Measurements from ENCODE around the gene GOPC. TPM values are rescaled to one million over a fixed set of nuclear protein-coding genes. Genes with fewer than 3 reads are reported as not detected.

The GOPC gene
- total and polyA plus RNA-seq, 4 donors = 11.4 to 54.5 (median 14.3) TPM

DNA sequence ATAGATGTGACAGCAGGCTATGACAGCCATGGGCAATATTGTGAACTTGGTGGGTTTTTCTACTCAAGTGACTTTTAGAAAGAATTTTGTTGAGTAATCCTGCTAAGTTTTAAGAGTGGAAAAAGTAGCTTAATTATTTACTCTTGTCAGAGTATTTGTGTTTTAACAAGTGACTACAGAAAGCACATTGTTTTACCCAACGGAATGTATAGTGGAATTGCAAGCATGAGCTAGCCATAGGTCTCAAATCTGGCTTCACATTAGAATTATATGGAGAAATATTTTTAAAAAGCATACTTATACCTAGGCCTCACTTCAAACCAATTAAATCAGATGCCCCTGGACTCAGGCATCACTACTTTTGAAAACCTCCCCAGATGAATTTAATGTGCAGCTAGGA, 35.5 kb upstream of the GOPC start:
- no peaks in the 10 kb centered on the region for H3K4me1 ChIP-seq (ENCODE audit: control insufficient read depth in 5 of 5, insufficient read depth in 5 of 5, low read length in 5 of 5)
- DNase-seq (peak in 1 of 3 donors; percentile 13), ATAC-seq (ENCODE audit: insufficient read depth, low FRiP score) (no peak)
- H3K27ac ChIP-seq (ENCODE audit: low read depth in 1 of 2, low read length in 1 of 2) = no peak overlapping the region
- WGBS, 2 donors = 75 to 79% methylated on average over 1 of the region's 1 CpG
- peaks cover 0 to 1% (median 0%) of the 10 kb centered on the region in 4 donors for H3K9me3 ChIP-seq (ENCODE audit: control insufficient read depth in 4 of 4, insufficient read depth in 3 of 4, low read length in 3 of 4)
- H3K36me3 ChIP-seq (ENCODE audit: control insufficient read depth in 4 of 4, insufficient read depth in 4 of 4, low read length in 4 of 4) = no peaks in the 10 kb centered on the region
- H3K9ac ChIP-seq (ENCODE audit: insufficient read depth in 1 of 2, low read length in 2 of 2) = no peak overlapping the region
- H3K4me3 ChIP-seq = no peak overlapping the region
- TF ChIP-seq, protein P1, sequence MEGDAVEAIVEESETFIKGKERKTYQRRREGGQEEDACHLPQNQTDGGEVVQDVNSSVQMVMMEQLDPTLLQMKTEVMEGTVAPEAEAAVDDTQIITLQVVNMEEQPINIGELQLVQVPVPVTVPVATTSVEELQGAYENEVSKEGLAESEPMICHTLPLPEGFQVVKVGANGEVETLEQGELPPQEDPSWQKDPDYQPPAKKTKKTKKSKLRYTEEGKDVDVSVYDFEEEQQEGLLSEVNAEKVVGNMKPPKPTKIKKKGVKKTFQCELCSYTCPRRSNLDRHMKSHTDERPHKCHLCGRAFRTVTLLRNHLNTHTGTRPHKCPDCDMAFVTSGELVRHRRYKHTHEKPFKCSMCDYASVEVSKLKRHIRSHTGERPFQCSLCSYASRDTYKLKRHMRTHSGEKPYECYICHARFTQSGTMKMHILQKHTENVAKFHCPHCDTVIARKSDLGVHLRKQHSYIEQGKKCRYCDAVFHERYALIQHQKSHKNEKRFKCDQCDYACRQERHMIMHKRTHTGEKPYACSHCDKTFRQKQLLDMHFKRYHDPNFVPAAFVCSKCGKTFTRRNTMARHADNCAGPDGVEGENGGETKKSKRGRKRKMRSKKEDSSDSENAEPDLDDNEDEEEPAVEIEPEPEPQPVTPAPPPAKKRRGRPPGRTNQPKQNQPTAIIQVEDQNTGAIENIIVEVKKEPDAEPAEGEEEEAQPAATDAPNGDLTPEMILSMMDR (IDR thresholded peaks at IDR 0.05; ENCODE audit: control extremely low read depth, extremely low read depth) = no peak
- no peaks in the 10 kb centered on the region for H3K27me3 ChIP-seq (ENCODE audit: control insufficient read depth in 3 of 3, insufficient read depth in 3 of 3, low read length in 2 of 3)

DNA sequence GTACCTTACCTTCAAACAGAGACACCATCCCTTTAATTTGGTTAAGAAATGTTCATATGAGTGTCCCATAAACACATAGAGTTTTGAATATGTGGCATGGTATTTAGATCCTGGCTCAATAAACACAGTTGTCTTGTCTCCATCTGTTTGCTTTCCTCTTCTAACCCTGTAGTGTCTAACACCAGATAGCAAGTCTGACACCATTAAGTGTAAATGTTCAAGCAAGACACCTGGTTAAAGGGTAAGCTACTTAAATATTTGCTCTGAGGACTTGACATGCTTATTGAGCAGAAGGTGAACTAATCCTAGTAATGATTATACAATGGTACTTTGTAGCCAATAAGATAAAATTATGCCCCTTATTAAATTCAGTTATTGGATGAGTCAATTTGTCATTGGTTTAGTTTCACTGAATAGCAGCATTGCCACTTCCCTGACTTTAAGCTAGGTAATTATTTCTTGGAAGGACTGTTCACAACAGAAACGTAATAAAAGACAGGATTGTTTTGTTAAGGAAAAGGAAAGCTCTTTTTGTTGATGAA, 26.9 kb upstream of the GOPC start:
- 67 to 74% methylated on average over 1 of the region's 1 CpG for WGBS, 2 donors
- Histone ChIP-seq H3K36me3 (ENCODE audit: control insufficient read depth in 4 of 4, insufficient read depth in 4 of 4, low read length in 4 of 4) (no peaks in the 10 kb centered on the region), H3K9ac (ENCODE audit: insufficient read depth in 1 of 2, low read length in 2 of 2) (no peak overlapping the region), H3K27me3 (ENCODE audit: control insufficient read depth in 3 of 3, insufficient read depth in 3 of 3, low read length in 2 of 3) (no peaks in the 10 kb centered on the region), H3K27ac (ENCODE audit: low read depth in 1 of 2, low read length in 1 of 2) (no peak overlapping the region), H3K4me3 (no peak overlapping the region), H3K4me1 (ENCODE audit: control insufficient read depth in 5 of 5, insufficient read depth in 5 of 5, low read length in 5 of 5) (no peaks in the 10 kb centered on the region), H3K9me3 (ENCODE audit: control insufficient read depth in 4 of 4, insufficient read depth in 3 of 4, low read length in 3 of 4) (peaks cover 0 to 3% (median 0%) of the 10 kb centered on the region in 4 donors)
- TF ChIP-seq, protein P1 (IDR thresholded peaks at IDR 0.05; ENCODE audit: control extremely low read depth, extremely low read depth) = no peak
- DNase-seq (no peak), ATAC-seq (ENCODE audit: insufficient read depth, low FRiP score) (no peak)

DNA sequence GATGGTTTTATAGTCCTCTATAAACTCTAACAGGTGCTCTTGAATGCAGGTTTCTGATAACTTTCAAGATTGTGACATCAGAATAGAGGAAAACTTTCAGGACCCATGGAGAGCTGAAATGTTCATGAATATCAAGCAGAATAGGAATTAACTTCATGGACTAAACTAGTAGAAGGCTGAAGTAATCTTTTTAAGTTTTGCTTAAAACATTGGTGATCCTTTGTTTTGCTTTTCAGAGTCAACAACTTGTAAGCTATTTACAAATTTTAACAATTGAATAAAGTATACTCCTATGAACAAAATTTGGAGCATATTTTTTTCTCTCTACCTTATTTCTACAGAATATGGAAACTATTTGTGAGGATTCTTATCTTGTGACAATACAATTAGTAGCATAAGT, 25.2 kb upstream of the GOPC start:
- no peak overlapping the region for H3K27ac ChIP-seq (ENCODE audit: low read depth in 1 of 2, low read length in 1 of 2)
- no peak overlapping the region for H3K4me3 ChIP-seq
- no peak for ATAC-seq (ENCODE audit: insufficient read depth, low FRiP score)
- H3K4me1 ChIP-seq (ENCODE audit: control insufficient read depth in 5 of 5, insufficient read depth in 5 of 5, low read length in 5 of 5) = no peaks in the 10 kb centered on the region
- no peaks in the 10 kb centered on the region for H3K27me3 ChIP-seq (ENCODE audit: control insufficient read depth in 3 of 3, insufficient read depth in 3 of 3, low read length in 2 of 3)
- no peak for DNase-seq
- H3K36me3 ChIP-seq (ENCODE audit: control insufficient read depth in 4 of 4, insufficient read depth in 4 of 4, low read length in 4 of 4) = no peaks in the 10 kb centered on the region
- H3K9ac ChIP-seq (ENCODE audit: insufficient read depth in 1 of 2, low read length in 2 of 2) = no peak overlapping the region
- TF ChIP-seq, protein P1 (IDR thresholded peaks at IDR 0.05; ENCODE audit: control extremely low read depth, extremely low read depth) = no peak
- peaks cover 0 to 5% (median 2%) of the 10 kb centered on the region in 4 donors for H3K9me3 ChIP-seq (ENCODE audit: control insufficient read depth in 4 of 4, insufficient read depth in 3 of 4, low read length in 3 of 4)

Measured in lung (tissue), 12 donors.